Mammary epithelial cell (primary cell): ENCODE results near the gene MAP3K7CL.

Experiments used
- CTCF ChIP-seq, 2 donors: IDR thresholded peaks in 1 of 2; conservative IDR thresholded peaks in 1 of 2; 2 replicates each; pipeline ENCODE4 v1.5.1; 2011 to 2012; ENCODE audit warnings: inconsistent platforms in 2 of 2, low read length in 2 of 2, mild to moderate bottlenecking in 2 of 2, control low read depth in 1 of 2, low read depth in 1 of 2; ENCODE audit not compliant: insufficient read depth in 1 of 2; ENCODE audit errors: extremely low read depth in 1 of 2
- EZH2 ChIP-seq: IDR thresholded peaks from 2 replicates; pipeline ENCODE4 v1.6.1; 2012; ENCODE audit warnings: low read length, inconsistent platforms, borderline replicate concordance

GRCh38 chr21:29105218-29105617 lies 25.2 kb upstream of the MAP3K7CL start:
- TF ChIP-seq CTCF (conservative IDR thresholded peaks at IDR 0.05 in 1 of 2, IDR thresholded peaks at IDR 0.05 in 1 of 2; ENCODE audit: extremely low read depth in 1 of 2, insufficient read depth in 1 of 2, low read depth in 1 of 2, low read length in 2 of 2) = peak in 1 of 2 donors; percentile 9
- TF ChIP-seq EZH2 = no peak
